HG02571 (cell line): ENCODE measurements around the gene CENPB.
"Not testable (repeated sequence)": the region's sequence is repeated elsewhere in the genome, so short reads cannot be mapped to it uniquely, and the experiment has no call there.

Experiments used
- ATAC-seq: cut with Tn5 transposase; IDR thresholded peaks from one replicate; pipeline ENCODE4 v1.9.1; 2021; ENCODE audit warnings: mild to moderate bottlenecking, moderate library complexity; ENCODE audit not compliant: unreplicated experiment

The CENPB gene

DNA sequence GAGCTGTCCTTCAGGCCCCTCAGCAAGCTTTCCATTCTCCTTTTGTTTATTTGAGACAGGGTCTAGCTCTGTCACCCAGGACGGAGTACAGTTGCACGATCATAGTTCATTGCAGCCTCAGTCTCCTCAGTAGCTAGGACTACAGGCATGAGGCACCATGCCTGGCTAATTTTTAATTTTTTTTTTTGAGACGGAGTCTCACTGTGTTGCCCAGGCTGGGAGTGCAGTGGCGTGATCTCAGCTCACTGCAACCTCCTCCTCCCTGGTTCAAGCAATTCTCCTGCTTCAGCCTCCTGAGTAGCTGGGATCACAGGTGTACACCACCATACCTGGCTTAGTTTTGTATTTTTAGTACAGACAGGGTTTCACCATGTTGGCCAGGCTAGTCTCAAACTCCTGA, 2.7 kb upstream of the CENPB start:
- ATAC-seq, result not testable (repeated sequence)

DNA sequence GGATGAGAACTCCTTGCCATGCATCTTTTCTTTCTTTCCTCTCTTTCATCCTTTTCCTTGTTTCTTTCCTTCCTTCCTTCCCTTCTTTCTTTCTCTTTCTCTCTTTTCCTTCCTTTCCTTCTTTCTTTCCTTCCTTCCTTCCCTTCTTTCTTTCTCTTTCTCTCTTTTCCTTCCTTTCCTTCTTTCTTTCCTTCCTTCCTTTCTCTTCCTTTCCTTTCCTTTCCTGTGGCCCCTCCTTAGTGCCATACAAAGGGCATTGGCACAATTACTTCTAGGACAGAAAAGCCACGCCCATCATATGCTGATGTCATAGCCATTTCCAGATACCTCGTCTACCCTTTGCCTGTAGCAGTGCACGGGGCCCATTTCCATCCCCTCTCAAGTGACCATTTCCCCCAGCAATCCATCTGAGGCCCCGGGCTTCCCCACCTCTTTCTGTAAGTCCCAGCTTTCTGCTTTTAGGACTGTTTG, 2.2 kb upstream of the CENPB start:
- ATAC-seq, result no peak

DNA sequence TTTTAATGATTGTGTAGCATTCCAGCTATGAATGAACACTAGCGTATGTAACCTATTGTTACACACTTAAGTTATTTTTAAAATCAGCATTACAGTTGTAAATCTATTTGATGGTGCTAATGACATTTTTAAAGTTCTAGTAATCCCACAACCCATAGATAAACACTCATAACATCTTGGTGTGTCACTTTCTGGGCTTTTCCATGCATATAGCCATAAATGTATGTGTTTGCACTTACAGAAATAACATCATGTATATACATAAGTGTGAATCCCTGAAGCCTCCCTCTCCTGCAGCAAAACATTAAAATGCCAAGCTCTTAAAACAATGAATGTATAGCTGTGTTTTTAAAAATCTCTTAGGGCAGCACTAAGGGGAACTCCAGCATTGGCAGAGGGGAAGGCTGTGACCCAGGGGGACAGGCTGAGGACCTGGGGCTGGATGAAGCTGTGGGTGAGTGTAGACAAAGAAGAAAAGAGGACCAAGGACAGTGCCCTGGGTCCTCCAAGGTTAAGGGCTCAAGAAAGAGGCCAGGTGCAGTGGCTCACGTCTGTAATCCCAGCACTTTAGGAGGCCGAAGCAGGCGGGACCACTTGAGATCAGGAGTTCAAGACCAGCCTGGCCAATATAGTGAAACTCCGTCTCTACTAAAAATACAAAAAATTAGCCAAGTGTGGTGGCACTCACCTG, 929 bp upstream of the CENPB start:
- no peak for ATAC-seq

DNA sequence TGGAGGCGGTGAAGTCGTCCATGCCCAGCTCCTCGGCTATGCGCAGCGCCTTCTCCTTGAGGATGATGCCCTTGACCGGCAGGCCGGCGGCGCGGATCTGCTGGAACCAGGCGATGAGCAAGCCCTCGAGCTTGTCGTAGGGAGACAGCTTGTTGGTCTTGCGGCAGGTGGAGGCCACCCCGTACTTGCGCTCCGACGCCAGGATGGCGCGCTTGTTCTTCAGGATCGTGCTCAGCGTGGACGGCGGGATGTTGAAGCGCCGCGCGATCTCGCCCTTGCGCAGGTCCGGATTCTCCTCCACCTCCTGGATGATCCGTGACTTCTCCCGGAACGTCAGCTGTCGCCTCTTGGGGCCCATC, 435 bp downstream of the CENPB start:
- peak; percentile 16 for ATAC-seq

DNA sequence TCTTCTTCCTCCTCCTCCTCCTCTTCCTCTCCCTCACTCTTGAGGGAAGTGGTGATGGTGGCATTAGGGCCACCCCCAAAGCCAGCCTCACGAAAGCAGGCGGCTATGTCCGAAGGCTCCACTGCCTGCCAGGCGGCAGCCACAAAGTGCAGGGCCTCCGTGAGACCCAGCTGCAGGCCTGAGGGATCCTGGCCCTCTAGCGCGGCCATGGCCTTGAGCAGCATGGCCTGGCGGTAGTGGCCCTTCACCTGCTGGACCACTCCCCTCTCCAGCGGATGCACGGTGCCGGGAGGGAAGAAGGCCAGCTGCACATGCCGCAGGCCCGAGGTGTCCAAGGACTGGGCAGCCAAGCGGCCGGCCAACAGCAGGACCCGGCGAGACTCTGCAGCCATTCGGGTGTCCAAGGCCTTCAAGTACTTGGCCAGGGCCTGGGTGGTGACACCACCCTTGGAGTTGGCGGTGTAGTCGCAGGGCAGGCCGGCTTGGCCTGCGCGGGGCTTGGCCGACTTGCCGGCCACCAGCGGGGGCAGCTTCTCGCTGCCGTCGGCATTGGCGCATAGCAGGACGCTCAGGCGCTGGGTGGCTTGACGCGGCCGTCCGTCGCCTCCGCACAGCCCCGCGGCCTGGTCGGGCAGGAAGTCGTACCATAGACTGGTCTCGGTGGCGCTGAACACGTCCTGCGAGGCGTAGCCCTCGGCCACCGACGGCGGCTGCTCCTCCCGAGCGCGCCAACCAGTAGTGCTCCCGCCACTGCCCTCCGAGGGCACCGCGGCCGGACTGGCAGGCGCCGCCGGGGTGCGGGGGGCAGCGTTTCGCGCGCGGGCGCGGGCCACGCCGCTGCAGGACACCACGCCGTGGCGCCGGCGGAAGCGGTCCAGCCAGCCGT, 1.1 kb downstream of the CENPB start:
- no peak for ATAC-seq

DNA sequence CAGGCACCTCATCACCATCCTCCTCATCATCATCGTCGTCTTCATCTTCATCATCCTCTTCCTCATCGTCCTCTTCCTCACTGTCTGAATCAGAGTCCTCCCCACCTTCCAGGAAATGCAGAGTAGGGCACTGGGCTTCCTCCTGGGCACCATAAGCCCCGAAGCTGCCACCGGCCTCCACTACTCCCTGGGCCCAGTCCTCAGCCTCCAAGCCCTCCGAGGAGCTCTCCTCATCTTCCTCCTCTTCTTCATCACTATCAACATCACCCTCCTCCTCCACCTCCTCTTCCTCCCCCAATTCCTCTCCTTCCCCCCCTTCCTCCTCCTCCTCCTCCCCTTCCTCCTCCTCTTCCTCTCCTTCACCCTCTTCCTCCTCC, 1.7 kb downstream of the CENPB start:
- no peak for ATAC-seq

DNA sequence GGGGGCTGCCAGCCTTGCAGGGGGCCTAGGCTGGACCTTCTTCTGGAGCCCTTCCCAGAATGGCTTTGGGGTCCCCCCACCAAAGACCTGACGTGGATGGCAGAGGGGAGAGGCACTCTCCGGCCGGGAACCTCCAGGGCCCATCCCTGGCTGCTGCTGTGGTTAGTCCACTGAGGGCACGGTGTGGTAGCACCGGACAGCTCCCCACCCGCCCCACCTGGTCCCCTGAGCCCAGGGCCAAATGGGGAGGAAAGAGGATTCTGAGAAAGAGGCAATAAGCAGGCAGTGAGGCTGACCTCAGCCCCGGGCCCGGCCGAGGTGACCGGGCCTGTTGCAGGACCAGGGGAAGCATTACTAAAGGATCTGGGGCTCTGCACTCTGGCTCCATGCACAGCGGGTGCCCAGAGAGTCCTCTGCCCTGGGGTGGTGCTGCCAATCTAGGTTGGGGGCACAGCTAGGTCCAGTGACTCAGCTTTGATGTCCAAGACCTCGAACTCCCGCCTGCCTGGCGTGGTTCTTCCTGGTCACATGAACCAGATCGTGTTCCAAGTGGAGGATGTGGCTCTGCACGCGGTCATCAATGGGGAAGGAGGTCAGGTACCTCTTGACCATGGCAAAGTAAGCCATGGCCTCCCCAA, 2.2 kb downstream of the CENPB start:
- ATAC-seq, result no peak

DNA sequence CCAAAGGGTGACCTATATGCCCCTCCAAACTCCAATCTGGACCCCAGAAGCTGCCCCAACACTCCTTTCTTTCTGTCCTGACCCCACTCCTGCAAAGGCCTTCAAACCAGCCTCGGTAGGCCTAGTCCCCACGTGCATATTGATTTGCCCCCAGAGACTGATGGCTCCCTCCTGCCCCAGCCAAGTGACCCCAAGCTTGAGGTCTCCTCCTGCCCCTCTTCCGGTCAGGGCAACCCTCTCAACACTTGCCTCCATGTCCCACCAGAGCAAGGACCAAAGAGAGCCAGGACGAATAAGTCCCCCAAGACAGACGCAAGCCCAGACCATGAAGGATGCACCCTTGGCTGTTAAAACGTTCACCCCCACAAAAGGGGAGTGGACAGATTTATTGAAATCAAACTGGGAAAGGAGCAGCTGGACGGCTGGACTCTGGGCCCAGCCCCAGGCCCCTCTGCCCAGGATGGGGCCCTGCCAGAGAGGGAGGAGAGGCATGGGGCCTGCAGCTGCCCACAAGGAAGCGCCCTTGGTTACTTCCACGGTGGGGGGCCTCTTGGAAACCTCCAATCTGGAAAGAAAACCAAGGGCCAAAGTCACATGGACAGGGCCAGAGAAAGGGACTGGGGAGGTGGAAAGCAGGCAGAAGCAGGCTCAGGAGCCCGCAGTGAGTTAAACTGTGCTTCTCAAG, 2.9 kb downstream of the CENPB start:
- no peak for ATAC-seq

DNA sequence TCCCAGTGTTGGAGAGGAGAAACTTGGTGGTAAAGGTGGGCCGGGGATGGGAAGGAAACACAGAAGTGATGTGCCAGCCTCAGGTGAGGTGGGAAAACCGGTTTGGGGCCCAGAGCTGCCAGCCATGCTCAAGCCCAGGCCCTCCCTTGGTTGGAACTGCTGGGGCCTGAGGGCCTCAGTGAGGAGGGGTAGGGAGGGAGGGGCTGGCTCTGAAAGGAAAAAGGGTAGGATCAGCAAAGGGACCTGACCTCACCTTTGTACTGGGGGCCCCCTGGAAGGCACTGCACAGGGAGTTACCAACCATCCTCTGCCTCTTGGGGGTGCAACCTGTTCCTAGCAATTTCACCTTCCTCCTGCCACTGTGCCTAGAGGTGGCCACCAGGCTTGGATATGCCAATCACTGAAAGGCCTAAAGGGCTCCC, 3.5 kb downstream of the CENPB start:
- no peak for ATAC-seq

DNA sequence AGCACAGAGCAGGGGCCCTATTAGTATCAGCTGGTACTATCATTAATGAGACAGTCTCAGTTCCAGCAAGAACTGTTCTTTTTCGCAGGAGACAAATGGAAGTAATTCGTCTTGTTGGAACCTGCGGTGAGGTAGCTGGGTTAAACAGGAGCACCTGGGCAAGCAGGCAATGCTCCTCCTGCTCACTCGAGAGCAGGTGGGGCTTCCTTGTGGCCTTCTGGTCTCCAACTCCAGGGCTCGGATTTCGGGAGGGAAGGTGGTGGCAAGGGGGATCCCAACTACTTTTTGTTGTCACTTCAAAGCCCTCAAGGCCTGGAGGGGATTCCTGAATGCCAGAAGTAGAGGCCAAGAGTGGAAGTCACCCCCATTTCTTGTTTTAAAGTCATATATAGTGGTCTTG, 3.9 kb downstream of the CENPB start:
- ATAC-seq, result no peak

DNA sequence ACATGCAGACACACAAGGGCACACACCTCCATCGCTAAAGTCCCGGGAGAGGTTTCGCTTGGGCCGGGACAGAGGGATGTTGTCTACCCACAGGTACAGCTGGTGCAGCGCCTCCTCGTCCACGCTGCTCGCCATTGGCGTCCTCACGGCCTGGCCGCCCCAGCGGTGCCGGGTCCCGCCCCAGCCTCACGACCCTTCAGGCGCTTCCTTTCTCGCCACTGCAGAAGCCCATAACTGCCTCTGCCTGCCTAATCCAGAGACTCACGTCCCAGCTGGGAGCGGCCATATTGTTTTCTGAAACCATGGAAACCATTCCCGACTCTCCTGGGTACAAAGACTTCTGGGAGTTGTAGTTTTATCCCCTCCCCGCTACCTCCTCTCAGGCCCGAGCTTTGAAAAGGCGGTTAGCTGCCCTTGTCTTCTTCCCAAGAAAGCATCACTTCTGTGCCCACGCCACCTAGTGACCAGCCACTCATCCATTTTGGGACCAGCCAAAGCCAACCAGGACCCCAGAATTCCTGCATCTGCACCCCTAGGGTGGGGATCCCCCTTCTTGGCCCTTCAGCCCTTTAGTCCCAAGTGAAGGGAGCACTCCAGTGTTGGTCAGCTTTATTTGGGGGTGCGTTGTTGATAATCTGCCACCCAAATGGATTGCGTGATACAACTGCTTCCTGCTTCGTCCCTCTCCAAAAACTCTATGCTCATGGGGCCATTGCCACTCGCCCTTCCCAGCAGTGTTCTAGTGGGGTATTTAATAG, 5.2 kb downstream of the CENPB start, which contains the start of gene SPEF1:
Gene SPEF1, minus strand, starts transcription at position 296 of the 758 bp plus-strand sequence. Its CDS starts 161 bp downstream, at position 135.
- no peak for ATAC-seq

DNA sequence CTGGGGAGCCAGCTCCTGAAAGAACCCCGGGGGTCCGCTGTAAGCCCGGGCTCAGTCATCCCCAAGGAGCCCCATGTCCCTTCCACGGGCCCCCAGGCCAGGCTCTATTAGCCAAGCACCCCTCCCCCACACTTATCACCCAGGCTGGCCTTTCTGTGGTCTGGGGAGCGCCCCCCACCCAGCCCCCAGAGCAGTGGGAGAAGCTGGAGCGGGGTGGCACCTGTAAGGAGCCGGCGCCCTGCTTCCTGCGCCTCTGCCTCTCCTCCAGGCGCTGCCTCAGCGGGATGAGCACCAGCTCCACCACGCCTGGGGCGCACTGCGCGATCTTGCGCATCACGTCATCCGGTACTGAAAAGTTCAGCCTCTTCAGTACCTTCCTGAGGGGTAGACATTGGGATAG, 7.6 kb downstream of the CENPB start:
- ATAC-seq, result no peak

DNA sequence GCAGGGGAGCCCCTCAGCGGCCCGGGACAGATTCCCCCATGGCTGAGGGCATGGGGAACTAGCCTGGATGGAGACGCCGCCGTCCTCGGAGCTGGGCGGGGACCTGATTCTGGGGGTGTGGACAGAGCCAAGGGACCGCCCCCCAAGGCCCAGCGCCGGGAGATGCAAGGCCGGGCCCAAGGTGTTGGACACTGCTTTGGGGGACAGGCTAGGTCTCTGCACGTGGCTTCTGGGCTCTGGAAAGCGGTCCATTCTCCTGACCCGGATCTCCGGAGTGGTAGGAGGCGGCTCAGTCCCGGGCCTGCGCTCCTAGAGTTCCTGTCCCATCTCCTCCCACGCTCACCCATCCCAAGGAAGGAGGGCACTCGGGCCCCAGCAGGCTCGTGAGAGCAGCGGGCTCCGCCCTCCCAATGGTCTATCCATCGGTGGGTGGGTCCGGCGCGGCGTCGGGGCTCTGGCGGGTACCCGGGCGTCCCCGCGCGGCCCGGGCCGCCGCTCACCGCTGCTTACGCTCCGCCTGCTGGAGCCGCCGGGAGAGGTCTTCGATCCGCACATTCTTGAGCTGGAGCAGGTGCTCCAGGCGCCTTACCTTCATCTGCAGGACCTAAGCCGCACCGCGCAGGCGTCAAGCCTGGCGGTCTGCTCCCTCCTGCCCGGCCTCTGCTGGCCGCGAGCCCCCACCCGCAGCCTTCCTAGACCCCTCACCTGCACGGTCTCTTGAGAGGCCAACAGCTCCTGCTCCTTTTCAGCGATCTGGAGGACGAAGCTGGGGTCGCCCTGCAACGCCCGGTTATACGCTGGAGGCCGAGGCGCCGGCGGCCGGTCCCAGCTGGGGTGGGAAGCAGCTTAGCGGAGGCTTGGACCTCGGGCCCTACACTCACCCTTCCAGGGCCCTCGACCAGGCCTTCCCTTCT, 8.6 kb downstream of the CENPB start:
- no peak for ATAC-seq

DNA sequence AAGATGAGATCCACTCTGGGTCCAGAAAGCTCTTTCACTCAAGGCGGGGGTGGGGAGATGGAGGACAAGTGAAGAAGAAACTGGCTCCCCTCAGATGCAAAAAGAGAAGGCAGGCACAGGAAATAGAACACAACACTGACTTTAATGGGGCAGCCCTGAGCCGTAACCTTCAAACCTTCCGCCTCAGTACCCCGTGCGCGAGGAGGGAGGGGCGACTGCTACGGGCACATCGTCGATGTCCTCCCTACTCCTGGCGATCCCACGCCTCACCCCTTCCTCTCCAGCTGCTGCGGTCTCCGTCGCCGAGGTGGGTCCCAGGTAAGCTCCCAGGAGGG, 9.2 kb downstream of the CENPB start:
- no peak for ATAC-seq

DNA sequence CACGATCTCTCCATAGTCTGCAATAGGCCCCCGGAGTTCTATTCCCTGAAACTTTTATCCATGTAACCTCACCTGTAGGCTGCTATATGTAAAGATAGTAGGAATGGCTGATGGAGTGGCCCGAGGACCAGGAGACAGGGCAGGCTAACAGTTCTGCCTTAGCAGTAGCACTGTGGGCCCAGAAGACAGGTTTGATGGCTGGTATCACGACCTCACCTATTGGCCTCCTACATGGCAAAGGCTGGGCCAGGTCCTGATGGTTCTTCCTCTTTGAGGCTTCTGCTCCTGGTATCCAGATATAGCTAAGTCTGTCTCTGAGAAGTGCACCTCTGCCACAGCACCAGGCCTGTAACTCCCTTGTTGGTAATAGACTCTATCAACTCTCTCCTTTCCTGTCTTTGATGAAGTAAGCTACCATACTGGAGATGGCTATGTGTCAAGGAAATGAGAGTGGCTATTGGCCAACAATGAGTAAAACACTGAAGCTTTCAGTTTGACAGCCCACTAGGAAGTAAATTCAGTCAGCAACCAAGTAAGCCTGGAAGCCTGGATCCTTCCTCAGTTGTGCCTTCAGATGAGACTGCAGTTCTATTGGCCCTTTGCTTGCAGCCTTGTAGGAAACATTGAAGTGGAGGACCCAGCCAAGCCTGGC, 11.0 kb downstream of the CENPB start:
- no peak for ATAC-seq

DNA sequence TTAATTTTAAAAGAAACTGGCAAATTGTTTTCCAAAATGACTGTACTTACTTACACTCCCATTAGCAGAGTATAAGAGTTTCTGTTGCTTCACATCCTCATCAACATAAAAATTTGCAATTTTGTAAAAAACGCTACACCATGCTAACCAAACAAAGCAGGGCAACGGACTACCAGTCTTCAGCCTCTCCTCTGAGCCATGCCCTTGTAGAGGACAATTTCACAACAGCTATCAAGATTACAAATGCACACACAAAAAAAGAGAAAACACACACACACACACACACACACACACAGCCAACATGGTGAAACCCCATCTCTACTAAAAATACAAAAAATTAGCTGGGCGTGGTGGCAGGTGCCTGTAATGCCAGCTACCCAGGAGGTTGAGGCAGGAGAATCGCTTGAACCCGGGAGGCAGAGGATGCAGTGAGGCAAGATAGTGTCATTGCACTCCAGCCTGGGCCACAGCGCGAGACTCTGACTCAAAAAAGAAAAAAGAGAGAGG, 14.9 kb downstream of the CENPB start:
- no peak for ATAC-seq

DNA sequence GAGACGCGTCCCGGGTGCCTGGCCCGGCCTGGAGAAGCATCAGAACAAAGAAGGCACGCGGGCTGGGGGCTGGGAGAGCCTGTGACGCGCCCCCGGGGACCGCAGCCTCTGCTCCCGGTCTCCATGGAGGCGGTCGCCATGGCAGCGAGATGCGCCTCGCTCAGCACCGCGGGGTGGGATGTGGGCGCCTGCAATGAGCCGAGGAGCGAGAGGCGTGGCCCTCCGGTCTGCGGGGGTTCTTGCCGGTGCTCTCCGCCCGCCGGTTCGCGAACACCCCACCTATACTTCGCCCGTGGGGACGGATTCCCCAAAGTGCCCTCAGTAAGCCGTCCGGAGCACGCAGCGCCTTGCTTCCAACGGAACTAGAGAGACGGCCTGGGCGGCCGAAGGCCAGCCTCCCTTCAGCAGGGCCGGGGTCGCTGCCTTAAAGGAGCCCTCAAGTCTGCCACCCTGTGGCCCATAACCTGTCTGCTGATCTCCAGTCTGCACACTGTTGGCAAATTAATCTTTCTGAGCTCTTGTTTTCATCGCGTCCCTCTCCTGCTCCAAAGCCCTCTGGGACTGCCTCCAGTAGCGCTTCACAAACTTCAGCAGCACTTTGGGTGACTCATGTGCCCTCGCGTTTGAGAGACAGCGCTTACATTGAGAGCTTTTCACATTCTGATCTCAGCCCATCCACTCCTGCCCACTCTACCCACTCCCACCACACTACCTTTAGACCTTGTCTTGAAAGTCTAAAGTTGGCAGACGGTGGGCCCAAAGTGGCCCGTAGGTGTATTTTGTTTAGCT, 18.0 kb downstream of the CENPB start:
- ATAC-seq, result peak; percentile 29
